Measurements from ENCODE around the gene BICC1. TPM values are rescaled to one million over a fixed set of nuclear protein-coding genes. Genes with fewer than 3 reads are reported as not detected.

The BICC1 gene
- polyA plus RNA-seq, 1 donor from 2014 or later: not detected

DNA sequence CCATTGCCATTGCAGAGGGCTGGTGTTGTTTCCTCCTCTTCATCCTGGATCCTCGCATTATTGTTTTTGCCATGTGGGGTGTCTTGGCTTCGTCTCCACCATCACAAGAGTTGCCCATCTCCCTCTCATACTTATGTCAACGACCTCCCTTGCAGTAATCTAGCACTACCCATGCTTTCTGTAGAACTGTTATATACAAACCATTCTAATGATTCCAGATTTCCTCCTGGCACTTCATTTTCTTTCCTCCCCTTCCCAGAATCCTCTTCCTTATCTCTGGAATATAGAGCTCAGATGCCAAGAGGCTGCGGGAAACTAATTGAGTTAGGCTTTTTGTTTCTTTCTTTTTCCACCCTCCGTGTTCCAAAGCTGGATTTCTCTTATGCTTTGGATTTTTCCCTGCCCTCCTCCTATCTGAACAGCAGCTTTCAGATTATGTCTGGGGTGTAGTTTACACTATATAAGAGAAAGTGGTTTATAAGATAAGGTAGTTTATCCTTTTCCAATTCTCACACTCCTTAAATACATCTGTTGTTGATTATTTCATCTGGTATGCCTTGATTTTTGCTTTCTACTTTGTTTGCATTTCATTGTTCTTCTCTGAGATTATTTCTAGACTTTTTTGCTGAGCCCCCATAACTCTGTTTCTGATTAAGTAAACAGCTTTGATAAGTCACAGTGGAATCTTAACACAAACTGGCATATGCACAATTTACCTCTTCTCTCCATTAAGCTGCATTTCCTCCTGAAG, 264.1 kb downstream of the BICC1 start:
- peaks cover under 1% of the 10 kb centered on the region for H3K27me3 Mint-ChIP-seq
- no peak overlapping the region for H3K27ac Mint-ChIP-seq
- peaks cover 0 to 1% (median 0%) of the 10 kb centered on the region in 3 donors for H3K9me3 Mint-ChIP-seq
- H3K4me1 Mint-ChIP-seq: no peaks in the 10 kb centered on the region
- no peaks in the 10 kb centered on the region for H3K36me3 Mint-ChIP-seq
- no peak overlapping the region for H3K4me3 Mint-ChIP-seq

DNA sequence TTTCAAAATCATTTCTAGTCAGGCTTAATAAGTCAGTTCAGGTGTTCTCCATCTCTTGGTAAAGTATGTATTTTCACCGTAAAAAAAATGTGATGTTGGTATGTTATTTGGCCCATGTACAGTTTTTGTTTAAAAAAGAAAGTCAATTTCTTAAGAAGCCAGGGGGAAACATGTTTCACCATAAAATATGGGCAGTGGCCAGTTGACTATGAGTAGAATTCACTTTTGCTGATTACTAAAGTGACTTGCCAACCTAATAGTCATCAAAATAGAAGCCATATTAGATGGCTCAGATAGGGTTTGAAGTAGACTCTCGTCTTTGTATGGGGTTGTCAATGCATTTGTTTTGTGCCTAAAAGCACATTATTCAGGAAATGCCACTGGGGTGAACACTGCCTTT, 266.3 kb downstream of the BICC1 start:
- no peaks in the 10 kb centered on the region for H3K9me3 Mint-ChIP-seq
- H3K4me3 Mint-ChIP-seq: no peak overlapping the region
- H3K27ac Mint-ChIP-seq: no peak overlapping the region
- H3K36me3 Mint-ChIP-seq: no peaks in the 10 kb centered on the region
- H3K27me3 Mint-ChIP-seq: peaks cover 3% of the 10 kb centered on the region
- H3K4me1 Mint-ChIP-seq: no peaks in the 10 kb centered on the region

DNA sequence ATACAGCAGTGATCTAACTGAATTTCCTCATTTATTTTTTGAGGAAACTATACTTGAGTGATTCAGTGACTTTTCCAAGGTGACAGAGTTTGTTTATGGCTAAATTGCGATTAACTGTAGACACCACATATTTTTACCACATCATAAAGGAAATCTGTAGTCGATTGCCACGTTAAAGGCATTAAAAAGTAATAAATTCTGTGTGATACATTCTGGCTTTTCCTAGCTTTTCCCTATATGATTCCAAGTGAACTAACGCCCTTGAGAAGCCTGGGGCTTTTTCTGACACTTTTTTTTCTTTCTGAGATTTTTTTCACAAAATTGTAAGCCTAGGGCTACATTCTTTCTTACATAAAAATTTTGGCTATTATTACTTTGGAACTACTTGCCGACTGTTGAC, 266.9 kb downstream of the BICC1 start:
- H3K27me3 Mint-ChIP-seq: peaks cover 3% of the 10 kb centered on the region
- no peaks in the 10 kb centered on the region for H3K36me3 Mint-ChIP-seq
- H3K4me3 Mint-ChIP-seq: no peak overlapping the region
- H3K27ac Mint-ChIP-seq: no peak overlapping the region
- H3K4me1 Mint-ChIP-seq: no peaks in the 10 kb centered on the region
- no peaks in the 10 kb centered on the region for H3K9me3 Mint-ChIP-seq

DNA sequence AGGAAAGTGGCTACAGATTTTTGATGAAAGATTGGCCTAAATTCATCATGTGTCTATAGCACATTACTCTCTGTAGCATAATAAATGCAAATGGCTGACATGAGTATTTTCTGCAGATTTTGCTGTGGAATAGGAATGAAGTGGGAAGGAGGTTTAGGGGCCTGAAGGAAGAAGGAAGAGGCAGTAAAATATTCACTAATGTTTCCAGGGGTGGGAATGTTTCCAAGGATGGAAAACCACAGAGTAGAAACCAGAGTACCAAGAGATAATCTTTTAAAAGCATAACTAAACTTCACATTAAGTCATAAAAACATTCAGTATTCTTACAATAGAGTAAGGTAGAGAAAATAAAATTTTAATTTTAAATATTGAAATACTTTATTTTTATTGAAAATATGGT, 267.8 kb downstream of the BICC1 start:
- Mint-ChIP-seq H3K4me3 (no peak overlapping the region), H3K27me3 (peaks cover 3% of the 10 kb centered on the region), H3K36me3 (no peaks in the 10 kb centered on the region), H3K27ac (no peak overlapping the region), H3K9me3 (no peaks in the 10 kb centered on the region), H3K4me1 (no peaks in the 10 kb centered on the region)

DNA sequence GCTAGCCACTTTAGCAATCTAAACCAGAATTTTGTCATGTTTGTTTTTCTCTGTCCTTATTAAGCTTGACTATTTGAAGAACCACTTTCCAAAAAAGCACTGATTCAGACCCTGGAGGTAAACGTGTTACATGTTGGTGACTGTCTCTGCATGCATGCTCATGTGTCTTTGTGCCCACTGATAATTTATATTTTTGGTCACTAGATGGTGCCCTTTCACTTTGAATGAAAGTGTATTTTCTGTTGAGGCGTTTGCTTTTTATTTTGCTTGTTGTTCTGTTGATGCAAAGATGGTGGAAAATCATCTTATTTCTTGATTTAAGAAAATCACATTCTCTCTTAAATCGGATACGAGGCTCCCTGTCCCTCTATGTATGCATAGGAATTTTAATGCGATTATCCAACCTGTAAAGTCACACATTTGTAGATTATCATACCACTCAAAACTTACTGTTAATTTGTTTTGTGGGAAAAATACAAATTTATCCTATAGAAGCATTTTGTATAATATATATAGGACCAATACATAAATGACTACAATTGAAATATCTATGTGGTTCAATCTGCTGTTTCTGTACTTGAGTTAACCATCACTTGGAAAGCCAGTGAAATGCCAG, 269.3 kb downstream of the BICC1 start:
- no peak overlapping the region for H3K27ac Mint-ChIP-seq
- peaks cover 5% of the 10 kb centered on the region for H3K27me3 Mint-ChIP-seq
- no peaks in the 10 kb centered on the region for H3K9me3 Mint-ChIP-seq
- no peak overlapping the region for H3K4me3 Mint-ChIP-seq
- H3K4me1 Mint-ChIP-seq: no peaks in the 10 kb centered on the region
- no peaks in the 10 kb centered on the region for H3K36me3 Mint-ChIP-seq

DNA sequence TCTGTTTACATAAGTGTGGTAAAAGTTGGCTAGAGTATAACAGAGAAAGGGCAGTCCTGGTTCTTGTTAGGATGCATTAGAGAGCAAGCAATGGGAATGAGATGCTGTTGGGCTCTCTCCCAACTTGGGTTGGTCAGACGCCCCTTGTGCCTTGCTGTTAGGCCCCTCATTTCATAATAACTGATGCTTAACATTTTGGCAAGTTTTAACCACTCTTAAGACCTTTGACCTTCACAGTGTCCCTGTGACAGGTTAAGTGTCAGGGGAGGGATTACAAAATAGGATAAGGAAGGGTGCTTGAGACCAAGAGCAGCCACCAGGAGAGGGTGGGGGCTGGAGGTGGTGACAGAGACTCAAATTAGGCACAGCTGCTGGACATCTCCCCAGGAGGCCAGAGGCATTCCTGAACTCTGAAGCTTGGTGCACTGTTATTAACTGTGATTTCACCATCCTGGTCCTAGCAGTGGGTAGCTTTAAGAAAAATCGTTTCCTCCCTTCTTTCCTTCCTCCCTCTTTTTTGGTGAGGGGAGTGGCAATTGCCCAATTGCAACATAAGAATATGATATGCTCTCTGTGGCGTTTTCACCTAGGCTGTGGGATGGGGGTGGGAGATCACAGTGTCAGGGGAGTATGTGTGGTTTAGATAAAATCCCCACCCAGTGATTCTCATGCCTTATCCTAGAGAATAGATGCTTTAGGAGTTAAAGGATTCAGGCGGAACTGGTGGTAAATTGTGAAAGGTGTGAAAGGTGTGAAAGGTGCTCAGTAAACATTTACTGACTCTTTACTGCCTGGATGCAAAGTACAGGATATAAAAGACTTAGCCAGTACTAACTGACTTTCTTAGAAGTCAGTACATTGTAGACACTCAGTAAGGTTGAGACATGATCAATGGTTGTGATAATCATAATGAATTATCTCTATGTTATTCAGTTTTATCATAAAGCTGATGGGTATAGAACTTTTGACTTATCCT, 270.5 kb downstream of the BICC1 start:
- H3K4me1 Mint-ChIP-seq: no peaks in the 10 kb centered on the region
- no peak overlapping the region for H3K4me3 Mint-ChIP-seq
- no peaks in the 10 kb centered on the region for H3K9me3 Mint-ChIP-seq
- no peak overlapping the region for H3K27ac Mint-ChIP-seq
- peaks cover 5% of the 10 kb centered on the region for H3K27me3 Mint-ChIP-seq
- no peaks in the 10 kb centered on the region for H3K36me3 Mint-ChIP-seq

DNA sequence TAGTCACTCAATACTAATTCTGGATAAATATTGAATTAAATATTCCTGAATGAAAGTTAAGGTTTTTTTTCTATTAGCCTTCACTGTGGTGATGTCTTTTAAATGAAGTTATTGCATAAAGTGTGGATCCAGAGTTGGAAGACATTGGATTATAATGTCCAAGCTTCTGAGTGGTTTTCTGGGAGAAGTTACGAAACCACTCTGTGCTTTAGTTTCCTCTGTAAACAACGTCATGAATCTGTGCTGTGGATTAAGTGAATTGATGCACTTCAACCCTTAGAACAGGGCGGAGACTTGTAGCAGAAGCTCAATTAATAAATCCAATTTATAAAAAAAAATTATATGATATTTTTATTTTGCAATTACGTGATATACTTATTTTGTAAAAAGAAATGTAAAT, 271.7 kb downstream of the BICC1 start:
- H3K4me1 Mint-ChIP-seq: no peaks in the 10 kb centered on the region
- H3K27me3 Mint-ChIP-seq: peaks cover 5% of the 10 kb centered on the region
- H3K27ac Mint-ChIP-seq: no peak overlapping the region
- no peaks in the 10 kb centered on the region for H3K36me3 Mint-ChIP-seq
- H3K4me3 Mint-ChIP-seq: no peak overlapping the region
- no peaks in the 10 kb centered on the region for H3K9me3 Mint-ChIP-seq

DNA sequence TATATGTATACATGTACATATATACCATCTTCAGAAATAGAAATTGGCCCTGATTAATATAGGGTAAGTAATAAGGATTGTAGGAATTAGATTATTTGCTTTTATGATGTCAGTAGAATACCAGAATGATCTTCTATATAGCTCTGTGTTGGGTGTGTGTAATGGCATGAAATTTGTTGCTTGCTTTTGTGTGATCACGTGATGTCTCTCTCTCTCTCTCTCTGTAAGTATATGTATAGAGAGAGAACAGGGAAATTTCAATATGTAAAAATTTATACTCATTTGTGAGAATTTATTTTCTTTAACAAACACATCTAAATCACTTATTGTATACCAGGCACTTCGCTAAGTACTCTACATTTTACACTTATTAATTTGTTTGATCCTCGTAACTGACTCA, 272.7 kb downstream of the BICC1 start:
- Mint-ChIP-seq H3K4me3 (no peak overlapping the region), H3K4me1 (no peaks in the 10 kb centered on the region)

DNA sequence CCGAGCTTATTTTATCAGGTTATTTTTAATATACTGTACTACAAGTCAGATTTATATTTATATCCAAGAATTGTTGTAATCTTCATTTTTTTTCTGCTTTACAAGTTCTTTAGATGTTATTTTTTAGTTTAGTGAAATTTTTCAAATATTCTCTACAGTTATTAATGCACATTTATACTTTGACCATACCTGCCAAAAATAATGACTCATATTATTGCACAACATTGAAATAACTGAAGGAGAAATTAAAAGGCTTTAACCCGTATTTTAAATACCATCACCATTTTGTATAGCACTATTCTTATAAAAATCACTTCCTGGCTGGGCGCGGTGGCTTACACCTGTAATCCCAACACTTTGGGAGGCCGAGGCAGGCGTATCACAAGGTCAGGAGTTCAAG, 278.5 kb downstream of the BICC1 start:
- Mint-ChIP-seq H3K4me3 (no peak overlapping the region), H3K27ac (no peak overlapping the region), H3K9me3 (no peaks in the 10 kb centered on the region), H3K36me3 (no peaks in the 10 kb centered on the region), H3K27me3 (peaks cover 2% of the 10 kb centered on the region), H3K4me1 (no peaks in the 10 kb centered on the region)

More for the DNA sequence above, 272.7 kb downstream of the BICC1 start:
- Mint-ChIP-seq H3K36me3 (no peaks in the 10 kb centered on the region), H3K27me3 (peaks cover 5% of the 10 kb centered on the region), H3K27ac (no peak overlapping the region), H3K9me3 (no peaks in the 10 kb centered on the region)

DNA sequence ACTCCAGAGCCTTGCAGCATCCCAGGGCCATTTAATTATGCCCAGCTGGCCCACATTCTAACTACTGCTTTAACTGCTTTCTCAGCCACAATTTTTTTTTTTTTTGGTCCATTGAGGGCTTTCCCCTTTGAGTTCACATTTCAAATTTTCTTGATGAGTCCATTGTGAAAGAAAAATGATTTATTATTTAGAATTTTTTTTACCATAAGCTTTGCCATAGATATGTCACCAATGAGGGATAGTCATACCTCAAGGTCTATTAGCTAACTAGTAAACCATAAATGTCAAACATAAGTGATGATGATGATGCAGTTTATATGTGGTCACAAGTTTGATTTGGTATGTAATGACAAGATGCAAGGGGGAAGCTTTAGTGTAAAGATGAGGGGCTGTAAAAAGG, 282.9 kb downstream of the BICC1 start:
- Mint-ChIP-seq H3K27me3 (no peaks in the 10 kb centered on the region), H3K36me3 (no peaks in the 10 kb centered on the region), H3K4me3 (no peak overlapping the region), H3K4me1 (no peaks in the 10 kb centered on the region), H3K27ac (no peak overlapping the region), H3K9me3 (no peaks in the 10 kb centered on the region)

DNA sequence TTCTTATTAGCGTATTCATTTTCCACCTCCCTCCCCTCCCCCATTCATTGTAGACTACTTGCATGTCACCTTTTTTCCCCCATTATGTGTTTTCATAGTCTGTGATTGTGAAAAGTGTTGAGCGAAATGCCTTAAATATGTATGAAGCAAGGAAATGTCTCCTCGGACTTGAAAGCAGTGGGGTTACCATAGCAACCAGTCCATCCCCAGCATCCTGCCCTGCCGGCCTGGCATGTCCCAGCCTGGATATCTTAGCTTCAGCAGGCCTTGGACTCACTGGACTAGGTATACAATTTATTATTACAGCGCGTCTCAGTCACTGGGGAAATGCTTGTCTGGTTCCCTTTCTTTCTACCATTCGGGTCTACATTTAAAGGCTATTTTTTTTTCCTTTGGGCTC, 283.6 kb downstream of the BICC1 start:
- H3K4me1 Mint-ChIP-seq: no peaks in the 10 kb centered on the region
- H3K9me3 Mint-ChIP-seq: no peaks in the 10 kb centered on the region
- no peaks in the 10 kb centered on the region for H3K36me3 Mint-ChIP-seq
- H3K4me3 Mint-ChIP-seq: no peak overlapping the region
- H3K27me3 Mint-ChIP-seq: no peaks in the 10 kb centered on the region
- H3K27ac Mint-ChIP-seq: no peak overlapping the region

DNA sequence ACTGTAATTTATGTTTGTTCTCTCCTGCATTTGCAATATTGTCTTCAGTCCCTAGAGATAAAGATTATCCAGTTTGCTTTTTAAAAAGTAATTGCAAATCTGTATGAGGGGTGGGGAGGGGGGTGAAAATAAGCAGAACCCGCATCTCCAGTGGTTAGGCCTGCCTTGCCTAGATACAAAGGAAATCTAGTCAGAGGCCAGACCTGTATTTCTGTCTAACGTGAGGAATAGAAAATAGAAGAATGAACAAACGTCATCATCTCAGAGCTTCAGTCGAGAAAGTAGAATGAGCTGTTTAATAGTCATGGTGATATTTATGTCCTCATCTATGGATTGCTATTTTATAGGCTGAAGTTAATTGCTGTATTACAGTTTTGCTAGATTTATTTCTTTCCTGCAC, 284.2 kb downstream of the BICC1 start:
- Mint-ChIP-seq H3K4me1 (no peaks in the 10 kb centered on the region), H3K27me3 (no peaks in the 10 kb centered on the region), H3K27ac (no peak overlapping the region), H3K9me3 (no peaks in the 10 kb centered on the region), H3K4me3 (no peak overlapping the region), H3K36me3 (no peaks in the 10 kb centered on the region)

DNA sequence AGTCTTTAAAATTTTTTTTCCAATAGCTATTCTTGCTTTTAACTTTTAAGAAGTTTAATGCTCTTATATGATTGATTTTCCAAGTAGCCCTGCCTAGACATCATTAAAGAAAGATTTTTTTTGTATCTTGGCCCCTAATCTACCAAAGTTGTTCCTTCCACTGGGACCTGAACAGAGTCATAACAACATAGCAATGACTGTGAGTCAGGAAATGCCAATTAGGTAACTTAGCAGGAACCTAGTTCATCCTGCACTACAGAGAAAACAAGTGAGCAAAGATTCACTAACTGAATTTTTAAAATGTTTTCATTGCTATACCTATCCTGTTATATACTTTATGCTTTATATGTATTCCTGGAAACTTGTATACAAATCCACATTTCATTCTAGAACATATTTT, 284.7 kb downstream of the BICC1 start:
- Mint-ChIP-seq H3K27ac (no peak overlapping the region), H3K9me3 (no peaks in the 10 kb centered on the region), H3K27me3 (no peaks in the 10 kb centered on the region), H3K4me1 (no peaks in the 10 kb centered on the region), H3K4me3 (no peak overlapping the region), H3K36me3 (no peaks in the 10 kb centered on the region)

DNA sequence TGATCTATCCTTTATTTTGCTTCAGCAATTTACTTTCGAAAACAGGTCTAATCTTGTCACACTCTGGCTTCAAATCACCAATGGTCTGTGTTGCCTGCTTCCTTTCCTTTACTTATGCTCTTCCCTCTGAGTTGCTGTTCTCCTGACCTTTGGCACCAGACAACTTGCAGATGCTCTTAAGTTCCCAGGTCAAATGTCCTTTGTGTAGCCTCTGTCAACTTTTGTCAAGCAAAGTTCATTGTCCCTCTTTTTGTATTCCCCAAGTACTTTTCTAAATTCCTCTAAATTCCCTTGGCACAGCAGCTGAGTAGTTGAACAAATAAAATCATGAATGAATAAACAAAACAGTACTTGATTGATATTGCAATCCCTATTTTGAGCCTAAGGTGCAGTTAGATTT, 289.4 kb downstream of the BICC1 start:
- H3K27ac Mint-ChIP-seq: no peak overlapping the region
- H3K27me3 Mint-ChIP-seq: no peaks in the 10 kb centered on the region
- no peaks in the 10 kb centered on the region for H3K9me3 Mint-ChIP-seq
- H3K4me1 Mint-ChIP-seq: peaks cover 0 to 1% (median 0%) of the 10 kb centered on the region in 3 donors
- H3K4me3 Mint-ChIP-seq: no peak overlapping the region
- H3K36me3 Mint-ChIP-seq: no peaks in the 10 kb centered on the region

DNA sequence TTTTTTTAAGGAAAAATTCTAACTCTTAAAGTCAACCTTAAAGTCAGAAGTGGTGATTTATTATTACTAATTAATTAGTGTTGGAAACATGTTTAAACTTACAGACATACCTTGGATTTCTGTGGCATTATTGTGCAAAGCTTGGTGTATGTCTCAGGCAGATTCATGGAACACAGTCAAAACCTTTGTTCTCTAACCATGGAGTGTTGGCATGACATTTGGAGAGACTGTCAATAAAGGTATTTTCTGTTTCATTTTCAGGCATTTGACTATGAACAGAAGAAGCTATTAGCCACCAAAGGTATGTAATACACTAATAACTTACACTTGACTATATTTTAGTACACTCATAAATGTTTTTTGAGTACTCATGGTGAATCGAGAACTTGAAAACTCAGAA, 293.7 kb downstream of the BICC1 start:
- Mint-ChIP-seq H3K9me3 (no peaks in the 10 kb centered on the region), H3K36me3 (no peaks in the 10 kb centered on the region), H3K4me3 (no peak overlapping the region), H3K4me1 (peaks cover 0 to 1% (median 0%) of the 10 kb centered on the region in 3 donors), H3K27me3 (no peaks in the 10 kb centered on the region), H3K27ac (no peak overlapping the region)
